HFF-Myc (cell line): Measurements from ENCODE around the gene PTTG2.
"Not testable (repeated sequence)": the region's sequence is repeated elsewhere in the genome, so short reads cannot be mapped to it uniquely, and the experiment has no call there.

Experiments used
- DNase-seq: peaks from one replicate; pipeline ENCODE4 v3.0.0-alpha.2; 2011; ENCODE audit warnings: low read depth; ENCODE audit errors: extremely low read depth
- H3K4me3 ChIP-seq: replicated peaks from 2 replicates; pipeline ENCODE4 v1.5.1; 2011; ENCODE audit warnings: low read depth, mild to moderate bottlenecking, control low read depth, low read length
- CTCF ChIP-seq: IDR thresholded peaks from 2 replicates; pipeline ENCODE4 v1.5.1; 2012; ENCODE audit warnings: mild to moderate bottlenecking, low read depth, low read length, control low read depth; ENCODE audit errors: missing control alignments

The PTTG2 gene

GRCh38 chr4:37960098-37960497 is at the start of gene PTTG2:
TSS of gene PTTG2 (plus strand) at chr4:37960398. CDS start at chr4:37960435, 37 bp downstream.
- H3K4me3 ChIP-seq, result no peak within 1 kb of the TSS
- TF ChIP-seq CTCF, result no peak
- no peak for DNase-seq

GRCh38 chr4:37914539-37914938 is 45.7 kb upstream of the PTTG2 start:
- no peak overlapping the region for H3K4me3 ChIP-seq
- DNase-seq, result no peak
- TF ChIP-seq CTCF, result no peak

GRCh38 chr4:37917388-37917787 is 42.8 kb upstream of the PTTG2 start:
- DNase-seq, result no peak
- TF ChIP-seq CTCF, result no peak
- no peak overlapping the region for H3K4me3 ChIP-seq

GRCh38 chr4:37918653-37919052 is 41.5 kb upstream of the PTTG2 start:
- no peak for TF ChIP-seq CTCF
- no peak overlapping the region for H3K4me3 ChIP-seq
- DNase-seq, result no peak

- no peak overlapping the region for H3K4me3 ChIP-seq
- no peak for TF ChIP-seq CTCF
- DNase-seq, result no peak
Observed at GRCh38 chr4:37922328-37922727, 37.9 kb upstream of the PTTG2 start.

- DNase-seq, H3K4me3 ChIP-seq: not testable (repeated sequence)
Observed at GRCh38 chr4:37923089-37923488, 37.1 kb upstream of the PTTG2 start.

- DNase-seq, result no peak
Observed at GRCh38 chr4:37924946-37925345, 35.3 kb upstream of the PTTG2 start.

More at GRCh38 chr4:37924946-37925345, 35.3 kb upstream of the PTTG2 start:
- TF ChIP-seq CTCF, result no peak
- H3K4me3 ChIP-seq, result no peak overlapping the region
